GM18519 (cell line): Measurements from ENCODE around the gene YBX3.
"Not testable (repeated sequence)": the region's sequence is repeated elsewhere in the genome, so short reads cannot be mapped to it uniquely, and the experiment has no call there.

Experiments
- ATAC-seq: cut with Tn5 transposase; IDR thresholded peaks from one replicate; pipeline ENCODE4 v1.9.1; 2021; ENCODE audit warnings: mild to moderate bottlenecking, moderate library complexity; ENCODE audit not compliant: unreplicated experiment, low FRiP score

The YBX3 gene

GRCh38 chr12:10722905-10723746, at the start of gene YBX3:
Gene YBX3, minus strand, starts transcription at chr12:10723323. Its CDS starts 212 bp downstream, at chr12:10723111.
- ATAC-seq = no peak

- ATAC-seq = no peak
Measured at GRCh38 chr12:10771132-10771733, 48.1 kb upstream of the YBX3 start.

GRCh38 chr12:10759657-10760056, 36.5 kb upstream of the YBX3 start:
- ATAC-seq = no peak

- ATAC-seq = no peak
Measured at GRCh38 chr12:10756194-10756593, 33.1 kb upstream of the YBX3 start.

GRCh38 chr12:10753059-10753458, 29.9 kb upstream of the YBX3 start:
- ATAC-seq = no peak

- no peak for ATAC-seq
Measured at GRCh38 chr12:10750385-10750727, 27.2 kb upstream of the YBX3 start.

GRCh38 chr12:10749700-10750384, 26.7 kb upstream of the YBX3 start:
- ATAC-seq = peak; percentile 93

- no peak for ATAC-seq
Measured at GRCh38 chr12:10747730-10748129, 24.6 kb upstream of the YBX3 start.

- ATAC-seq = not testable (repeated sequence)
Measured at GRCh38 chr12:10743420-10743819, 20.3 kb upstream of the YBX3 start.

GRCh38 chr12:10741845-10742244, 18.7 kb upstream of the YBX3 start:
- no peak for ATAC-seq

- ATAC-seq = no peak
Measured at GRCh38 chr12:10740182-10740581, 17.1 kb upstream of the YBX3 start.

GRCh38 chr12:10739157-10740118, 16.3 kb upstream of the YBX3 start:
- no peak for ATAC-seq

GRCh38 chr12:10737249-10737648, 14.1 kb upstream of the YBX3 start:
- no peak for ATAC-seq

GRCh38 chr12:10736463-10736862, 13.3 kb upstream of the YBX3 start:
- no peak for ATAC-seq

- no peak for ATAC-seq
Measured at GRCh38 chr12:10735428-10735827, 12.3 kb upstream of the YBX3 start.

GRCh38 chr12:10732549-10732948, 9.4 kb upstream of the YBX3 start:
- ATAC-seq = no peak

- ATAC-seq = no peak
Measured at GRCh38 chr12:10732066-10732465, 8.9 kb upstream of the YBX3 start.

GRCh38 chr12:10730559-10730958, 7.4 kb upstream of the YBX3 start:
- no peak for ATAC-seq

GRCh38 chr12:10728091-10728490, 5.0 kb upstream of the YBX3 start:
- ATAC-seq = no peak

GRCh38 chr12:10726945-10727344, 3.8 kb upstream of the YBX3 start:
- no peak for ATAC-seq
